GM04504 (cell line): ENCODE data around the gene YTHDC1.

Source experiments
- DNase-seq: peaks from one replicate; pipeline ENCODE4 v3.0.0-alpha.2; 2012; ENCODE audit warnings: low read depth

The YTHDC1 gene

GRCh38 chr4:68358988-68359387 lies 9.1 kb upstream of the YTHDC1 start:
- DNase-seq: no peak

- DNase-seq: no peak
Observed at GRCh38 chr4:68352791-68353190, 2.9 kb upstream of the YTHDC1 start.

DNA sequence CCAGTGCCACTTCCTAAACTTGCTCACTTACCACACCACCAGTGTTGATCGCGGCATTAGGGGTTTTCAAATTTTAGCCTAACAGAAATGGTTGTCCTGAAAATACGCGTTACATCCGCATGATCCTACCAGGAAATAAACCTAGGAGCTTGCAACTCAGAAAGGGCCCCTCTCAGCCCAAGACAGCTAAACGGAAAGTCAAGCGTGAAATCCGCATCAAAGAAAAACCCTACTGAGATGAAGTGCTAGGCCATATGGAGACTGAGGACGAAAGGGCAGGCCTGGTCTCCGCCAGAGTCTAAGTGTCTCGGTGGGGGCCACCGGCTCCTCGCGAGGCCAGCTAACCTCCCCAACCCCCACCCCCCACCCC lies 626 bp downstream of the YTHDC1 start:
- no peak for DNase-seq

DNA sequence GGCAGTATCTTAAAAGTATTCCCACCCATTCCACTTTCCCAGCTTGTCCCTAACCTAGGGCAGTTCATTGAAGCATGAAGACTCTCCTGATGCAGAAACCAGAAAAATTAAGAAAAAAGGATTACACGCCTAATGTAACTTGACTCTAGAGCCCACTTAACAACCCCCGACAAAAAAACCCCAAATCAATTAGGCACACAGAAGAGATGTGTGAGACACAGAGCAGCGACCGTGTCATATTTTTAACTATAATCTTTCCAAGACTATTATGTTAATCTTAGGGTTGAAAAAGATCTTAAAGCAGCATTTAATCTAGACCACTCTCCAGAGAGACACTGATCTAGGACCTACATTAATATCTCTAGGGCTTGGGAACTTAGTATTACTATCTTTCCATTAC lies 1.3 kb downstream of the YTHDC1 start:
- no peak for DNase-seq

DNA sequence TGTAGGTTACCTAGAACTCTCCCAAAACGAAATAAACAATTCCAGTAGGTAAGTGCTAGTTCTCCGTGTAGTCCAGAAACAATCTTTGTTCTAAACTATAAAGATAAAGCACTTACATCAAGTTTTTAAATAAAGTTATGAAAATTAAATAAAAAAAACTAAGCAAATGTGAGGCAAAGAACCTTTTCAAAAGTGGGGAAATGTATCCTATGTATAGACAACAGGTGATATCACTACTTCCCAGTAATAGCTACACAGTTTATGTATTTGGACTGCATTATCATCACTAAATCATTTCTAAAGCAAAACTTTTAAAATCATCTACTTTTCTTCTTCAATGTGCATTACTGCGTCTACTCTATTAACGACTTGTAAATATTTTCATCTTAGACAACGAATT lies 2.0 kb downstream of the YTHDC1 start:
- DNase-seq: no peak

- no peak for DNase-seq
Observed at GRCh38 chr4:68346461-68346860, 3.4 kb downstream of the YTHDC1 start.

GRCh38 chr4:68344785-68345184 lies 5.1 kb downstream of the YTHDC1 start:
- no peak for DNase-seq

DNA sequence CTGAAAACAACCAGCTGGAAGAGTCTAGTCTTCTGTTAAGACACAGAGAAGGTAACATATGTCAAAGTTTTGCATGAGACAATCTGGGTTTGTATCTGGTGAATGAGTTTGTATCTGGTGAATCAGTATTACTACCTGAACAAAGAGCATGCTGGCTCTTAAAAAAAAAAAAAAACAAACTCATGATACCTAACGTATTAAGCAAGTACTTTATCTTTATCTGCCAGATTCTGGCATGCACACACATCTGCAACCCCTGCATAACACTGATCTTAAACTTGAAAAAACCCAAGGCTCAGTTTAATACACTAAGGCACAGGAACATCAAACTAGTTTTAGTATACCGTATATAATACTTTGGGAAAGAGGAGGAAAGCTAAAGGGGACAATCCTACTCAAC lies 5.8 kb downstream of the YTHDC1 start:
- no peak for DNase-seq

DNA sequence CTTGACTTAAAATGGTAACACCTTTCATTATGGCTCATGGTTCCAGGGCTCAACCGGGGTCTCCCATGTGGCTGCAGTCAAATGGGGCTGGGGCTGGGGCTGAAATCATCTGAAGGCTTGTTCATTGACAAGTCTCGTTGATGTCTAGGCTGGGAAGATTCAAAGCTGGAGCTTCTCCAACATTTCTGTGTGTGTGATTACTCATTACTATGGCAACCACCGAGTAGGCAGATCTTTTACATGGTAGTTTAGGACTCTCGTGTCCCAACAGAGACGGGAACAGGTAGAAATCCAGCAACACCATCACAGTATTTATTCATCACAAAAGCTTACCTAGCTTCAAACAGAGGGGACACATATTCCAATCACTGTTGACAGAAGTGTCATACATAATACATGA lies 7.8 kb downstream of the YTHDC1 start:
- DNase-seq: peak; percentile 62

DNA sequence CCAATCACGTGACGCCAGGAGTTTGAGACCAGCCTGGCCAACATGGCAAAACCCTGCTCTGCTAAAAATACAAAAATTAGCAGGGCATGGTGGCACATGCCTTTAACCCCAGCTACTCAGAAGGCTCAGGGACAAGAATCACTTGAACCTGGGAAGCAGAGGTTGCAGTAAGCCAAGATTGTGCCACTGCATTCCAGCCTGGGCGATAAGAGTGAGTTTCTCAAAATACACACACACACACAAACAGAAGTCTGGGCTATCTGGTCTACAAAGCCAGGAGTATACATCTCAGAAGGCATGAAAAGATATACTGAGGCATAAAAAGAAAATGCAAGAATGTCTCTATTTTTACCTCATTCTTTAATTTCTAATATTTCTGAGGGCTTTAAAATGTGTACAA lies 11.3 kb downstream of the YTHDC1 start:
- DNase-seq: no peak

- DNase-seq: no peak
Observed at GRCh38 chr4:68337522-68337921, 12.4 kb downstream of the YTHDC1 start.

- no peak for DNase-seq
Observed at GRCh38 chr4:68337004-68337403, 12.9 kb downstream of the YTHDC1 start.

GRCh38 chr4:68336530-68336929 lies 13.4 kb downstream of the YTHDC1 start:
- DNase-seq: no peak

DNA sequence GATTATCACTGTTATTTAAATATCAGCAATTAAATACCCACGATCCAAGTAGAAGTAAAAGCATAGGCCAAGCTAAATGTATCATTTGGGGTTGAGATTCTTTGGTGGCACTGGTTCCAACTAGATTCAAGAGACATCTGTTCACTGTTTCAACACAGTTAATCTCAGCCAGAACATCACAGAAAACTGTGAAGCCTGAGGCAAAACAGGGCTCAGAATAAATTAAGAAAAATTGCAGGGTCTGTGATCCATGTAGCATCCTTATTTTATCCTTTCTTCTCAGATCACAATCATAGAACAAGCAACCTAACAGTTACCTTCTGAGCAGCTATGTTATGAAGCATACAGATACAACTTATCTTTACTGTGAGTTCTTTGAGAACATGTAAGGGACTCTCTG lies 23.7 kb downstream of the YTHDC1 start:
- no peak for DNase-seq

GRCh38 chr4:68324519-68325262 lies 25.2 kb downstream of the YTHDC1 start:
- DNase-seq: no peak

DNA sequence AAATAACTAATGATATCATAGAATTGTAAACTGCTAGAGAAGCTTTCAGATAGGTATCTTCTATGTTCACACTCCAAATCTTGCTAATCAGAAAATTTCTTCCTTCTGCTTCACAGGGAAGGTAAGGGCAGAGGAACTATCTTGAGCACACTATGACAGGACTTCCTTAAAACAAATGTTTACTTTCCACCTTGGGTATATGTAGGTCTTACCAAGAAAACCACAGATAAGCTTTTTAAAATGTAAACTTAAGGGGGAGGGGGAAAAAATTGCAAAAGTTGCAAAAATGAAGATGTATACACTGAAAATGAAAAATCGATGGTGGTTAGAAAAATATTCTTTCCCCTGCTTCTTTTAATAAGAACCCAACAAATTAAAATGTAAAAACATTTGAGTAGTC lies 30.9 kb downstream of the YTHDC1 start:
- DNase-seq: no peak

GRCh38 chr4:68316193-68316969 lies 33.5 kb downstream of the YTHDC1 start:
- DNase-seq: no peak

GRCh38 chr4:68310651-68311247 lies 39.1 kb downstream of the YTHDC1 start:
- DNase-seq: no peak

DNA sequence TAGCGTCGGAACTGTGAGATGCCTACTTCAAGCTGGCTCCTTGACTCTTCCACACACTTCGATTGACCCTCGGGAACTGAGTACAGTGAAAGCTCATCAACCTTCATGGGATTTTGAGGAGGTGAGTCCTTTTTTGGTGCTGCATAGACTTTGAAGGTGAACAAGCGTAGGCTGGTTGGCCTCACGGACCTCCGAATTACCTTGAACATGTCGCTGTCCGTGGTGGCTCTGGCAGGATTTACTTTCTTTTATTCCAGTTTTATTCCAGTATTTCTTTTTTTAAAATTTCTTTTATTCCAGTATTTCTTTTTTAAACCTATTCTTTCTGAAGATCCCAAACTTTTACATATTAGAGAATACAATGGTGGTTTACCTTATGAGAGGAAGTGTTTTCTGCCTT lies 45.2 kb downstream of the YTHDC1 start:
- DNase-seq: no peak

DNA sequence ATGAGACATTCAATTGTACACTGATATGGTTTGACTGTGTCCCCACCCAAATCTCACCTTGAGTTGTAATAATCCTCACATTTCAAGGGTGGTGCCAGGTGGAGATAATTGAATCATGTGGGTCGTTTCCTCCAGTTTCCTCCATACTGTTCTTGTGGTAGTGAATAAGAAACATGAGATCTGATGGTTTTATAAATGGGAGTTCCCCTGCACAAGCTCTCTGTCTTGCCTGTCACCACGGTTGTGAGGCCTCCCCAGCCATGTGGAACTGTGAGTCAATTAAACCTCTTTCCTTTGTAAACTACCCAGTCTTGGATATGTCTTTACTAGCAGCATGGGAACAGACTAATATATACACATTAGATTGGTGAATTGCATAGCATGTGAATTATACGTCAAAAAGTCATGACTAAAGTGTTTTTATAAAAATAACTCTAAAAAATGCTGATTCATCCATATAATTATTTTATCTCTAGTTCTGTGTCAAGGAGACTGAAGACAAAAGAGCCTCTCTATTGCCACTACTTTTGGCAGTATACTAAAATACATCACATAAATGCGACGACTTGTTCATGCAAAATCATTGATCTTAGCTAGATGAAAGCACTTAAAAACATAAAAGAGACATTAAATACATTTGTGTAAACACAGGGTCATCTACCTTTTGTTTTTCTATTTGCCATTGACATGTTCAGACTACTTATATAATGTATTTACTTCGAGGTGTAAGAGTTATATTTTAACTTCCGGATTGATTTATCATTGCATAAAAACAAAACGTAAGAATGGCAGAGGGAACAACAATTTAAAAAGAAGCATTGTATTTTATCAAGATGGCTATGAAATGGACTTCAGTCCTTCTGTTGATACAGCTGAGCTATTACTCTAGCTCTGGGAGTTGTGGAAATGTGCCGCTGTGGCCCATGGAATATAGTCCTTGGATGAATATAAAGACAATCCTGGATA lies 50.1 kb downstream of the YTHDC1 start:
- no peak for DNase-seq

- DNase-seq: no peak
Observed at GRCh38 chr4:68297137-68297536, 52.8 kb downstream of the YTHDC1 start.

DNA sequence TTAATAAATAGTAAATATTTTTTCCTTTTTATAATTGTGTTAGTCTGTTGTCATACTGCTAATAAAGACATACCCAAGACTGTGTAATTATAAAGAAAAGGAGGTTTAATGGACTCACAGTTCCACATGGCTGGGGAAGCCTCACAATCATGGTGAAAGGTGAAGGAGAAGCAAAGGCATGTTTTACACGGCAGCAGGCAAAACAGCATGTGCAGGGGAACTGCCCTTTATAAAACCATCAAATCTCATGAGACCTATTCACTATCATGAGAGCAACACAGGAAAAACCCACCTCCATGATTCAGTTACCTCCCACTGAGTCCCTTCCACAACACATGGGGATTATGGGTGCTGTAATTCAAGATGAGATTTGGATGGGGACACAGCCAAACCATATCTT lies 58.6 kb downstream of the YTHDC1 start:
- no peak for DNase-seq
